Stimulated activated CD4-positive, alpha-beta T cell treated with anti-CD3 and anti-CD28 coated beads, Interleukin-1b, Interleukin-23, amount 100 ng/mL, for 4 hours (primary cell): ENCODE data around the gene ZNF8.
"Not testable (repeated sequence)": the region's sequence is repeated elsewhere in the genome, so short reads cannot be mapped to it uniquely, and the experiment has no call there.

Experiments used
- DNase-seq, 2 donors: peaks; one replicate each; pipeline ENCODE4 v3.0.0-alpha.2; 2020; ENCODE audit warnings: low read depth in 2 of 2

Gene ZNF8

DNA sequence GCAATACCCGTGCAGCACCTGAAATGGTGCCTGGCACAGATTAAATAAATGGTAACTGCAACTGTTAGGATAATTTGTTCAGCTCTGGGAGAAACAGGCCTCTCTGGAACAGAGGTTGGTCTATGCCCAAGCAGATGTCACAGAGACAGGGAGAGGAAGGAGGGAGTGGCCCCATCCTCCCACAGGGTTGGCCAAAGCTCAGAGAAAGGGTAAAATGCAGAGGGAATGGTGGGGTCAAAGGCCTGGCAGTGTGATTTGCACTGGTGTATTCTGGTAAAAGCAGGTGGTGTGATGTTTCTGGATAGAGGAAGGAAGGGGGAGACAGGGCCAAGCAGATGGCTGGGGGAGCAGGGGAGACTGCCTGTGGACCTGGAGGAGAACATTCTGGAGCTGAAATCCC, 57.5 kb downstream of the ZNF8 start:
- no peak for DNase-seq

GRCh38 chr19:58336820-58337219, 58.1 kb downstream of the ZNF8 start:
- DNase-seq: no peak

GRCh38 chr19:58338336-58338735, 59.6 kb downstream of the ZNF8 start:
- no peak for DNase-seq

DNA sequence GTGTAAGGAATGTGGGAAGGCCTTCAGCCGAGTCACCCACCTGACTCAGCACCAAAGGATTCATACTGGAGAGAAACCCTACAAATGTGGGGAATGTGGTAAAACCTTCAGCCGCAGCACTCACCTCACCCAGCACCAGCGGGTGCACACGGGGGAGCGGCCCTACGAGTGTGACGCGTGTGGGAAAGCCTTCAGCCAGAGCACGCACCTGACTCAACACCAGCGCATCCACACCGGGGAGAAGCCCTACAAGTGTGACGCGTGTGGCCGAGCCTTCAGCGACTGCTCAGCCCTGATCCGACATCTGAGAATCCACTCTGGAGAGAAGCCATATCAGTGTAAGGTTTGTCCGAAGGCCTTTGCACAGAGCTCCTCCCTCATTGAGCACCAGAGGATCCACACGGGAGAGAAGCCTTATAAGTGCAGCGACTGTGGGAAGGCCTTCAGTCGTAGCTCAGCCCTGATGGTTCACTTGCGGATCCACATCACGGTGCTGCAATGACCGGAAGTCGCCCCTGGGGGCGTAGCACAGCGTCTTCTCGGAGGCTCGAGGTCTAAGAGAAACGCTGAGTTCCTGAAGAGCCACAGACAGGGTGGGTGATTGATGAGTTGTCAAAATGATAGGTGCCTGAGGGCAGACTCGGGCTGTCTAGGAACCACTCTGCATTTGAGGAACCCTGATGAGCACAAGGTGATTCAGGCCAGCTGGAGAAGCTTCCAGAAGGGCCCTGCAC, 60.2 kb downstream of the ZNF8 start:
- DNase-seq: no peak

GRCh38 chr19:58345558-58345957, 66.8 kb downstream of the ZNF8 start:
- DNase-seq: no peak

DNA sequence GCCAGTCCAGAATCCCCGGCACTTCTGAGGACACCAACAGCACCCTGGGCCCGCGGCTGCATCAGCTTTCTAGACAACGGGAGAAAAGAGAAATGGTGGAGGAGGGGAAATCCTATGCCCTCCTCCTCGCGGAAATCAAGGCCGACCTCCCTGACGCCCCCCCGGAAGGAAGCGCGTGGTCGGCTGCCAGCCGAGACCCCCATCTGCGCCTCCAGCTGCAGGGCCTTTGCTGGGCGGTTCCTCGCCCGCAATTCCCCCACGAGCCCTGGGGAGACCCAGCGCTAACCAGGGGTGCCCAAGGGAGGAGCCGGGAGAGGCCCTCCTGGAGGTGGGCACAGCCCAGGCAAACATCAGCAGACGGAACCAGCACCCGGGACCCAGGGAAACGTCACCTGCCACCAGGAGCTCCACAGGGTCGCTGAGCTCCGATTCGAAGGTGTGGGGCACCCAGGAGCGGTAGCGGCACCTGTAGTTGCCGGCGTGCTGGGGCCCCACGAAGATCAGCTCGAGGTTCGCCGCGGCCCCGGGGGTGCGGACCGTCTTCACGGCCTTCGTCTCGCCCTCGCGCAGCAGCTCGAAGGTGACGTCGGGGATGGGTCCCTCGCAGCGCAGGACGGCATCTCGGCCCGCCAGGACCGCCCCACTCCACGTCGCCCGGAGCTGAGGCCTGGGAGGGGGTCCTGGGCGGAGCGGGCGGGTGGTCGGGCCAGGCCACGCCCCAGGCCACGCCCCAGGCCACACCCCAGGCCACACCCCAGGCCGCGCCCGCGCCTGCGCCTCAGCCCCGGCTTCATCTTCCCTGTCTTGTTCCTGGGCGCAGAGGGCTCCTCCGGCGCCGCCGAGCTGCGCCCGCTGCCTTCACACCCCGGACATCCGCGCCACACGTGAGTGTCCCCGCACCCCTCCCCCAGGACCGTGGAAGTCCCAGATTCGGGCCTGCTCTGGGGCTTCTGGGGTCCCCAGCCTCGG, 68.5 kb downstream of the ZNF8 start:
- peak; percentile 57 to 62 for DNase-seq

DNA sequence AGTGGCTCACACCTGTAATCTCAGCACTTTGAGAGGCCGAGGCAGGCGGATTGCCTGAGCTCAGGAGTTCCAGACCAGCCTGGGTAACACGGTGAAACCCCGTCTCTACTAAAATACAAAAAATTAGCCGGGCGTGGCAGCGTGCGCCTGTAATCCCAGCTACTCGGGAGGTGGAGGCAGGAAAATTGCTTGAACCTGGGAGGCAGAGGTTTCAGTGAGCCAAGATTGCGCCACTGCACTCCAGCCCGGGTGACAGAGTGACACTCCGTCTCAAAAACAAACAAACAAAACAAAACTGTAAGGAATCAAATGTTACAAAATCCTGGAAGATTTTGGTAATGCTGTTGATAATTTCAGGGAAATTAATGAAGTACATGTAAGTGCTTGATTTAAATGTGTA, 69.3 kb downstream of the ZNF8 start:
- not testable (repeated sequence) for DNase-seq

- no peak for DNase-seq
Measured at GRCh38 chr19:58349590-58349989, 70.8 kb downstream of the ZNF8 start.

GRCh38 chr19:58350001-58350861, 71.5 kb downstream of the ZNF8 start:
- no peak for DNase-seq

- no peak for DNase-seq
Measured at GRCh38 chr19:58350871-58351557, 72.3 kb downstream of the ZNF8 start.

DNA sequence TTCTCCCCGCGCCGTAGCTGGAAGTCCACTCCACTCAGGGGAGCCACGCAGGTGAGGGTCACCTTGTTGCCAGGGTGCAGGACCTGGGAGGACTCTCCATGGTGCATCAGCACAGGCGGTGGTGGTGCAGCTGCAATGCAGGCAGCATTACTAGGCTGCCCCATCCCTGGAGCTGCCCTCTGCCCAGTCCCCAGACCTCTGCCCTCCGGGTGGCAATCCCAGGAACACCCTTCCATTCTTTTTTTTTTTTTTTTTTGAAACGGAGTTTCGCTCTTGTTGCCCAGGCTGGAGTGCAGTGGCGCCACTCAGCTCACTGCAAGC, 72.8 kb downstream of the ZNF8 start:
- no peak for DNase-seq

DNA sequence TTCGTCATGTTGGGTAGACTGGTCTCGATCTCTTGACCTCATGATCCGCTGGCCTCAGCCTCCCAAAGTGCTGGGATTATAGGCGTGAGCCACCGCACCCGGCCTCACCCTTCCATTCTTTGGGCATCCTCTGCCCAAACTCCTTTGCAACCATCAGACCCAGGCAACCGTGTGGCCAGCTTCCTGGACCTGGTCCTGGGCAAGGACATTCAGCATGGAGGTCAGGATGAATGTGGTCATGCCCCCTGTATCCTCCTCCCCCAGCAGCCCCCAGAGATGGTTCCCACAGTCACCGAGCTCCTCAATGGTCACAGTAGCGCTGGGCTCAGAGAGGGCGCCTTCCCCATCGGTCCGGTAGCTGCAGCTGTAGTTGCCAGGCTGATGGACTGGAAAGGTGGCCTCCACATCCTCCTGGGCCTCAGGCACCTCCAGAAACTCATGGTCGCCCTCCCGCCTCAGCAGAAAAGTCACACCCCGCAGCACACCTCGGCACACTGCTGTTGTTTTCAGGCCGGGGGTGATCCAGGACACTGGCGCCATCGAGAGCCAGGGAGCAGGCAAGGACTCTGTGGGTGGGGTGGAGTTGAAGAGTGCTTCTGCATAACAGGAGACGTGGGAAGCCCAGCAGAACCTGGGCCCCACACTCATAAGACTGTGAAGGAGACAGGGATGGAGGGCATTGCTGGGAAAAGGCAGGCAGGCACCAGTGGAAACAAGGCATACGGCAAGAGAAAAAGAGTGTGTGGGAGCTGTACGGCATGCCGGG, 73.4 kb downstream of the ZNF8 start:
- no peak for DNase-seq
